ENCODE measurements around the gene VPREB3. TPM values are rescaled to one million over a fixed set of nuclear protein-coding genes. Genes with fewer than 3 reads are reported as not detected.

Gene VPREB3
- total RNA-seq, 1 experiment from 2014 or later: not detected

- intact Hi-C loops (cut with micrococcal nuclease; ENCODE audit: unreplicated experiment): no loop called here
- H3K9me3 ChIP-seq: no peaks in the 10 kb centered on the region
- Mint-ChIP-seq H3K9me3 (ENCODE audit: unreplicated experiment) (no peaks in the 10 kb centered on the region), H3K4me3 (ENCODE audit: unreplicated experiment) (no peak overlapping the region), H3K4me1 (ENCODE audit: low read depth, unreplicated experiment) (no peaks in the 10 kb centered on the region), H3K27me3 (ENCODE audit: insufficient read depth, unreplicated experiment) (no peaks in the 10 kb centered on the region), H3K36me3 (ENCODE audit: insufficient read depth, unreplicated experiment) (no peaks in the 10 kb centered on the region), H3K27ac (ENCODE audit: unreplicated experiment) (no peak overlapping the region)
- CTCF ChIA-PET: interaction anchor here (1.0 kb wide), 1 partner anchor 14 kb away, joined by 3 read pairs; no protein-coding TSS in a partner anchor
- no peaks in the 10 kb centered on the region for H3K27me3 ChIP-seq (replicated peaks; ENCODE audit: control insufficient read depth, insufficient read depth, low read length)
- H3K4me3 ChIP-seq (ENCODE audit: low read depth, low read length): no peak overlapping the region
- no peak for TF ChIP-seq CTCF (IDR thresholded peaks at IDR 0.05; ENCODE audit: insufficient read depth in 1 of 2, low read depth in 1 of 2, low read length in 1 of 2, severe bottlenecking in 1 of 2, unreplicated experiment in 1 of 2)
- BruUV-seq (replicated peaks): no TSS peak
- no peaks in the 10 kb centered on the region for H3K36me3 ChIP-seq (ENCODE audit: control insufficient read depth, insufficient read depth, low read length)
- POLR2A ChIA-PET: no interaction called here
- H3K4me1 ChIP-seq: 0 out of 2 replicates have a peak, but pooled peaks cover 3% of the 10 kb centered on the region
- no peak for DNase-seq
Measured at GRCh38 chr22:23756891-23757290, 2.7 kb upstream of the VPREB3 start.

- DNase-seq: no peak
- Histone ChIP-seq H3K4me3 (ENCODE audit: low read depth, low read length) (no peak overlapping the region), H3K9me3 (no peaks in the 10 kb centered on the region), H3K36me3 (ENCODE audit: control insufficient read depth, insufficient read depth, low read length) (no peaks in the 10 kb centered on the region), H3K27me3 (replicated peaks; ENCODE audit: control insufficient read depth, insufficient read depth, low read length) (no peaks in the 10 kb centered on the region), H3K4me1 (0 out of 2 replicates have a peak, but pooled peaks cover 3% of the 10 kb centered on the region)
- intact Hi-C loops (cut with micrococcal nuclease; ENCODE audit: unreplicated experiment): no loop called here
- H3K9me3 Mint-ChIP-seq (ENCODE audit: unreplicated experiment): no peaks in the 10 kb centered on the region
- TF ChIP-seq CTCF (IDR thresholded peaks at IDR 0.05; ENCODE audit: insufficient read depth in 1 of 2, low read depth in 1 of 2, low read length in 1 of 2, severe bottlenecking in 1 of 2, unreplicated experiment in 1 of 2): no peak
- no peak overlapping the region for H3K4me3 Mint-ChIP-seq (ENCODE audit: unreplicated experiment)
- ChIA-PET POLR2A (interaction anchor here (0.6 kb wide), 1 partner anchor 15 kb away, joined by 3 read pairs; no protein-coding TSS in a partner anchor), CTCF (no interaction called here)
- no peaks in the 10 kb centered on the region for H3K4me1 Mint-ChIP-seq (ENCODE audit: low read depth, unreplicated experiment)
- BruUV-seq (replicated peaks): no TSS peak
- no peaks in the 10 kb centered on the region for H3K36me3 Mint-ChIP-seq (ENCODE audit: insufficient read depth, unreplicated experiment)
- no peaks in the 10 kb centered on the region for H3K27me3 Mint-ChIP-seq (ENCODE audit: insufficient read depth, unreplicated experiment)
- no peak overlapping the region for H3K27ac Mint-ChIP-seq (ENCODE audit: unreplicated experiment)
Measured at GRCh38 chr22:23755711-23756110, 1.5 kb upstream of the VPREB3 start.

GRCh38 chr22:23754980-23755636 lies 883 bp upstream of the VPREB3 start:
- H3K4me3 Mint-ChIP-seq (ENCODE audit: unreplicated experiment): no peak overlapping the region
- TF ChIP-seq CTCF (IDR thresholded peaks at IDR 0.05; ENCODE audit: insufficient read depth in 1 of 2, low read depth in 1 of 2, low read length in 1 of 2, severe bottlenecking in 1 of 2, unreplicated experiment in 1 of 2): no peak
- DNase-seq: no peak
- no peaks in the 10 kb centered on the region for H3K36me3 ChIP-seq (ENCODE audit: control insufficient read depth, insufficient read depth, low read length)
- H3K27me3 ChIP-seq (replicated peaks; ENCODE audit: control insufficient read depth, insufficient read depth, low read length): no peaks in the 10 kb centered on the region
- no TSS peak for BruUV-seq (replicated peaks)
- H3K9me3 Mint-ChIP-seq (ENCODE audit: unreplicated experiment): no peaks in the 10 kb centered on the region
- ChIA-PET CTCF (no interaction called here), POLR2A (interaction anchor here (0.6 kb wide), 1 partner anchor 16 kb away, joined by 3 read pairs; no protein-coding TSS in a partner anchor)
- H3K27ac Mint-ChIP-seq (ENCODE audit: unreplicated experiment): no peak overlapping the region
- peaks cover 2% of the 10 kb centered on the region for H3K4me1 Mint-ChIP-seq (ENCODE audit: low read depth, unreplicated experiment)
- intact Hi-C loops (cut with micrococcal nuclease; ENCODE audit: unreplicated experiment): no loop called here
- no peaks in the 10 kb centered on the region for H3K36me3 Mint-ChIP-seq (ENCODE audit: insufficient read depth, unreplicated experiment)
- H3K4me3 ChIP-seq (ENCODE audit: low read depth, low read length): no peak overlapping the region
- H3K27me3 Mint-ChIP-seq (ENCODE audit: insufficient read depth, unreplicated experiment): no peaks in the 10 kb centered on the region
- H3K9me3 ChIP-seq: no peaks in the 10 kb centered on the region
- H3K4me1 ChIP-seq: 0 out of 2 replicates have a peak, but pooled peaks cover 3% of the 10 kb centered on the region
